GM23338 (cell line): ENCODE data around the gene CMBL. TPM values are rescaled to one million over a fixed set of nuclear protein-coding genes. Genes with fewer than 3 reads are reported as not detected.

Experiments
- ATAC-seq: fragments of 200-7000 bp; cut with Tn5 transposase; 3 replicates; pipeline ENCODE4 v1.9.1; 2020
- DNase-seq: peaks from one replicate; pipeline ENCODE4 v3.0.0-alpha.2; 2015; ENCODE audit warnings: low spot score
- H2AFZ ChIP-seq: fragments of 200-600 bp; sonication (generic); 2 replicates; pipeline ENCODE4 v1.8.0; 2016; ENCODE audit warnings: antibody characterized with exemption, mild to moderate bottlenecking, moderate library complexity
- H3F3A ChIP-seq: fragments of 200-600 bp; sonication (generic); replicated peaks from 2 replicates; pipeline ENCODE4 v1.8.0; 2017; ENCODE audit warnings: antibody characterized with exemption, mixed run types, low read depth
- H3K27ac ChIP-seq: fragments of 200-600 bp; sonication (generic); 2 replicates; pipeline ENCODE4 v1.6.1; 2016; ENCODE audit warnings: low read depth
- H3K27me3 ChIP-seq: fragments of 200-600 bp; sonication (generic); 2 replicates; pipeline ENCODE4 v1.8.0; 2016; ENCODE audit warnings: mild to moderate bottlenecking, mixed run types, moderate library complexity; ENCODE audit not compliant: insufficient read depth
- H3K36me3 ChIP-seq: fragments of 200-600 bp; sonication (generic); 2 replicates; pipeline ENCODE4 v1.8.0; 2016; ENCODE audit warnings: mild to moderate bottlenecking; ENCODE audit not compliant: insufficient read depth
- H3K4me1 ChIP-seq: fragments of 200-600 bp; sonication (generic); 2 replicates; pipeline ENCODE4 v1.8.0; 2016; ENCODE audit warnings: mild to moderate bottlenecking, moderate library complexity; ENCODE audit not compliant: insufficient read depth
- H3K4me2 ChIP-seq: fragments of 200-600 bp; sonication (generic); 2 replicates; pipeline ENCODE4 v1.7.1; 2017; ENCODE audit warnings: mixed run types
- H3K4me3 ChIP-seq: fragments of 200-600 bp; sonication (generic); 2 replicates; pipeline ENCODE4 v1.6.1; 2016; ENCODE audit warnings: mixed run types
- H3K79me2 ChIP-seq: fragments of 200-600 bp; sonication (generic); replicated peaks from 2 replicates; pipeline ENCODE4 v1.8.0; 2017; ENCODE audit warnings: mild to moderate bottlenecking; ENCODE audit not compliant: insufficient read depth
- H3K9me2 ChIP-seq: fragments of 200-600 bp; sonication (generic); 2 replicates; pipeline ENCODE4 v1.8.0; 2017; ENCODE audit not compliant: insufficient read depth
- H4K20me1 ChIP-seq: fragments of 200-600 bp; sonication (generic); replicated peaks from 2 replicates; pipeline ENCODE4 v1.8.0; 2017; ENCODE audit warnings: mild to moderate bottlenecking; ENCODE audit not compliant: insufficient read depth
- H3K27ac Mint-ChIP-seq: 2 replicates; pipeline ENCODE4 v1.8.0; 2020; ENCODE audit warnings: inconsistent platforms, mild to moderate bottlenecking, moderate library complexity, mixed read lengths
- H3K27me3 Mint-ChIP-seq: 3 replicates; pipeline ENCODE4 v1.8.0; 2022; ENCODE audit warnings: low read depth, mild to moderate bottlenecking, moderate library complexity, mixed read lengths, inconsistent platforms; ENCODE audit not compliant: insufficient read depth, poor library complexity
- H3K36me3 Mint-ChIP-seq: 3 replicates; pipeline ENCODE4 v1.8.0; 2021; ENCODE audit warnings: low read depth, mild to moderate bottlenecking, inconsistent platforms, moderate library complexity, mixed read lengths
- H3K4me1 Mint-ChIP-seq: 3 replicates; pipeline ENCODE4 v1.8.0; 2020; ENCODE audit warnings: mild to moderate bottlenecking, inconsistent platforms, mixed read lengths
- H3K4me3 Mint-ChIP-seq: 3 replicates; pipeline ENCODE4 v1.8.0; 2021; ENCODE audit warnings: moderate library complexity, mild to moderate bottlenecking, inconsistent platforms, mixed read lengths
- H3K9me3 Mint-ChIP-seq: 3 replicates; pipeline ENCODE4 v1.8.0; 2020; ENCODE audit warnings: moderate library complexity, mild to moderate bottlenecking, inconsistent platforms, mixed read lengths
- EZH2phosphoT487 ChIP-seq: fragments of 200-600 bp; sonication (generic); IDR thresholded peaks from one replicate; pipeline ENCODE4 v1.8.1; 2018; ENCODE audit warnings: antibody characterized with exemption; ENCODE audit not compliant: unreplicated experiment
- JUNB ChIP-seq: IDR thresholded peaks from one replicate; pipeline ENCODE4 v1.6.1; 2016; ENCODE audit warnings: antibody characterized with exemption; ENCODE audit not compliant: unreplicated experiment
- ZNF114 ChIP-seq: fragments of 250-450 bp; sonication (Bioruptor Pico); IDR thresholded peaks from 2 replicates; pipeline ENCODE4 v1.5.0; 2020; ENCODE audit warnings: mild to moderate bottlenecking, moderate library complexity
- ZNF462 ChIP-seq: fragments of 250-450 bp; sonication (Bioruptor Pico); IDR thresholded peaks from 2 replicates; pipeline ENCODE4 v1.5.0; 2020; ENCODE audit warnings: mild to moderate bottlenecking, moderate library complexity
- polyA plus RNA-seq: library from polyadenylated mRNA; unstranded; fragments of >200 nt; fragmentation: Nextera tagmentation; extraction: Ambion mirVana; gene quantifications from 2 replicates; pipeline ENCODE4 v1.2.1, GENCODE V29; 2016
- total RNA-seq: library from RNA; depleted of rRNA; stranded (reverse); fragments of >200 nt; shearing (Covaris generic); gene quantifications from 2 replicates; pipeline ENCODE4 v1.2.3, GENCODE V29; 2014

The CMBL gene
- total and polyA plus RNA-seq, 2 experiments from 2014 or later = 13.2 to 24.1 TPM

GRCh38 chr5:10295619-10296326, 11.9 kb downstream of the CMBL start (continued):
- TF ChIP-seq ZNF462 (no peak), EZH2phosphoT487 (no peak), JUNB (no peak)

DNA sequence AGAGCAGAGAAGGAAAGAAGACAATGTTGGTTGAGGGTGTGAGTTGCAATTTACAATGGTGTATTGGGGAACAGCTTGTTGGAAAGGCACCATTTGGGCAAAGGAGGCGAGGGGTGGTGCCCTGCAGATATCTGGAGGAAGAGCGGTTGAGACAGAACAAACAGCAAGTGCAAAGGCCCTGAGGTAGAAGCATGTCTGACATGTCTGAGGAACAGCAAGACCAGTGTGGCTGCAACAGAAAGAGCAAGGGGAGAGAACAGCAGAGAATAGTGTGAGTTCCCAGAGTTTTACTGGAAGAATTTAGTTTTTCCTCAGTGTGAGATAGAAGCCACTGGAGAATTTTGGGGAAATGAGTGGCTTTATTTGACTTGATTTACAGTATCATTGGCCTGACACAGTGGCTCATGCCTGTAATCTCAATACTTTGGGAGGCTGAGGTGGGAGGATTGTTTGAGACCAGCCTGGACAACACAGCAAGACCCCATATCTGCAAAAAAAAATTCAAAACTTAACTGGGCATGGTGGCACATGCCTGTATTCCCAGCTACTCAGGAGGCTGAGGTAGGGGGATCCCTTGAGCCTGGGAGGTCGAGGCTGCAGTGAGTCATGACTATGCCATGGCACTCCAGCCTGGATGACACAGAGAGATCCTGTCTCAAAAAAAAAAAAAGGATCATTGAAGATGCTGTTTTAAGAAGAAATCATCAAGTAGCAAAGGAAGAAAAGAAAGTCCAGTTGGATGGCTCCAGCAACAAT, 13.6 kb downstream of the CMBL start:
- H3K27ac Mint-ChIP-seq = no peak overlapping the region

More for the DNA sequence above, 13.6 kb downstream of the CMBL start:
- Mint-ChIP-seq H3K36me3 (peaks cover 21% of the 10 kb centered on the region), H3K4me1 (peaks cover 19% of the 10 kb centered on the region), H3K9me3 (peaks cover 4% of the 10 kb centered on the region; the same call in 2 of the 3 replicates), H3K4me3 (no peak overlapping the region), H3K27me3 (peaks cover 8% of the 10 kb centered on the region)
- Histone ChIP-seq H4K20me1 (no peaks in the 10 kb centered on the region), H3F3A (0 out of 2 replicates have a peak, but pooled peaks cover 3% of the 10 kb centered on the region), H3K27me3 (no peaks in the 10 kb centered on the region), H3K9me2 (no peaks in the 10 kb centered on the region), H3K4me1 (no peaks in the 10 kb centered on the region), H3K36me3 (no peaks in the 10 kb centered on the region), H2AFZ (no peak overlapping the region), H3K27ac (no peak overlapping the region), H3K4me3 (no peak overlapping the region), H3K79me2 (no peaks in the 10 kb centered on the region; the same call in 1 of the 2 replicates), H3K4me2 (no peak overlapping the region)
- no peak for ATAC-seq
- DNase-seq = no peak
- TF ChIP-seq ZNF114 = no peak
